ENCODE results near the gene KRT222. TPM values are rescaled to one million over a fixed set of nuclear protein-coding genes. Genes with fewer than 3 reads are reported as not detected.

Gene KRT222
- total RNA-seq = 1 to 10 TPM in 3 of 4 donors, under 1 TPM in 1; 0.68 to 5.0 (median 4.2) TPM
- polyA plus RNA-seq = 1 to 10 TPM in 1 of 3 donors, under 1 TPM in 1, not detected in 1; 0.35 to 3.6 TPM

- Histone ChIP-seq H3K36me3 (no peaks in the 10 kb centered on the region), H3K4me3 (peak within 1 kb of the TSS in 3 of 4 donors; percentile 20 to 29 (median 23)), H3K27me3 (peaks cover 0 to 28% (median 0%) of the 10 kb centered on the region in 3 donors), H3K27ac (no peak within 1 kb of the TSS), H3K9me3 (no peaks in the 10 kb centered on the region), H3K4me1 (no peaks in the 10 kb centered on the region)
- no peak for DNase-seq
- 7 to 14% methylated on average over 12 of the region's 12 CpGs for WGBS, 2 donors
- intact Hi-C loops (cut with DNase I) = no loop called here
- TF ChIP-seq CTCF (IDR thresholded peaks at IDR 0.05) (no peak), EP300 (IDR thresholded peaks at IDR 0.05) (no peak), POLR2AphosphoS5 (IDR thresholded peaks at IDR 0.05) (no peak), POLR2A (IDR thresholded peaks at IDR 0.05) (no peak)
Observed at GRCh38 chr17:40664582-40665333, at the start of gene KRT222. TSS of gene KRT222 (minus strand) at chr17:40665177. CDS start at chr17:40665099, 78 bp downstream.

GRCh38 chr17:40714473-40714872 lies 49.5 kb upstream of the KRT222 start:
- Histone ChIP-seq H3K27ac (no peak overlapping the region), H3K36me3 (no peaks in the 10 kb centered on the region), H3K9me3 (no peaks in the 10 kb centered on the region), H3K27me3 (no peaks in the 10 kb centered on the region), H3K4me3 (no peak overlapping the region), H3K4me1 (no peaks in the 10 kb centered on the region)
- intact Hi-C loops (cut with DNase I) = no loop called here
- 70 to 75% methylated on average over 6 of the region's 6 CpGs for WGBS, 2 donors
- DNase-seq = no peak
- no peak for TF ChIP-seq EP300 (IDR thresholded peaks at IDR 0.05)
- TF ChIP-seq POLR2A (IDR thresholded peaks at IDR 0.05) = no peak
- no peak for TF ChIP-seq POLR2AphosphoS5 (IDR thresholded peaks at IDR 0.05)
- no peak for TF ChIP-seq CTCF (IDR thresholded peaks at IDR 0.05)

GRCh38 chr17:40707745-40708144 lies 42.8 kb upstream of the KRT222 start:
- Histone ChIP-seq H3K27ac (peak overlapping the region in 2 of 4 donors; percentile 38 to 72), H3K36me3 (no peaks in the 10 kb centered on the region), H3K4me3 (no peak overlapping the region), H3K4me1 (no peaks in the 10 kb centered on the region), H3K27me3 (peaks cover 0 to 13% (median 0%) of the 10 kb centered on the region in 3 donors), H3K9me3 (no peaks in the 10 kb centered on the region)
- intact Hi-C loops (cut with DNase I) = no loop called here
- peak; percentile 74 for DNase-seq
- 60 to 68% methylated on average over 7 of the region's 7 CpGs for WGBS, 2 donors
- TF ChIP-seq CTCF (IDR thresholded peaks at IDR 0.05) = no peak
- TF ChIP-seq POLR2AphosphoS5 (IDR thresholded peaks at IDR 0.05) = peak in 2 of 4 donors; percentile 14 to 21

- intact Hi-C loops (cut with DNase I) = no loop called here
- WGBS, 2 donors = 45 to 62% methylated on average over 4 of the region's 4 CpGs
- Histone ChIP-seq H3K4me1 (no peaks in the 10 kb centered on the region), H3K27ac (no peak overlapping the region), H3K27me3 (peaks cover 0 to 13% (median 0%) of the 10 kb centered on the region in 3 donors), H3K9me3 (no peaks in the 10 kb centered on the region), H3K36me3 (no peaks in the 10 kb centered on the region), H3K4me3 (no peak overlapping the region)
- TF ChIP-seq EP300 (IDR thresholded peaks at IDR 0.05) = no peak
- no peak for TF ChIP-seq POLR2A (IDR thresholded peaks at IDR 0.05)
- no peak for DNase-seq
Observed at GRCh38 chr17:40705584-40705983, 40.6 kb upstream of the KRT222 start.

GRCh38 chr17:40703652-40704051 lies 38.7 kb upstream of the KRT222 start, which contains the start of gene KRT24:
TSS of gene KRT24 (minus strand) at chr17:40703752. CDS start at chr17:40703693, 59 bp downstream.
- intact Hi-C loops (cut with DNase I) = no loop called here
- Histone ChIP-seq H3K4me3 (no peak within 1 kb of the TSS), H3K36me3 (no peaks in the 10 kb centered on the region), H3K9me3 (no peaks in the 10 kb centered on the region), H3K27me3 (peaks cover 0 to 25% (median 0%) of the 10 kb centered on the region in 3 donors), H3K27ac (no peak within 1 kb of the TSS), H3K4me1 (no peaks in the 10 kb centered on the region)
- 79 to 85% methylated on average over 7 of the region's 7 CpGs for WGBS, 2 donors
- TF ChIP-seq EP300 (IDR thresholded peaks at IDR 0.05) = no peak
- TF ChIP-seq CTCF (IDR thresholded peaks at IDR 0.05) = no peak
- TF ChIP-seq POLR2A (IDR thresholded peaks at IDR 0.05) = no peak
- TF ChIP-seq POLR2AphosphoS5 (IDR thresholded peaks at IDR 0.05) = no peak
- no peak for DNase-seq
